Measurements from ENCODE around the gene TSPOAP1. TPM values are rescaled to one million over a fixed set of nuclear protein-coding genes. Genes with fewer than 3 reads are reported as not detected.

Gene TSPOAP1
- total RNA-seq, 1 donor from 2014 or later, result 1.3 TPM

GRCh38 chr17:58265271-58265670 lies 63.3 kb downstream of the TSPOAP1 start:
- DNase-seq (ENCODE audit: low spot score), result no peak

- DNase-seq (ENCODE audit: low spot score), result peak; percentile 11
Measured at GRCh38 chr17:58264407-58265103, 64.0 kb downstream of the TSPOAP1 start.

- DNase-seq (ENCODE audit: low spot score), result no peak
Measured at GRCh38 chr17:58263773-58264172, 64.8 kb downstream of the TSPOAP1 start.

- DNase-seq (ENCODE audit: low spot score), result peak; percentile 33
Measured at GRCh38 chr17:58262149-58262548, 66.4 kb downstream of the TSPOAP1 start.

GRCh38 chr17:58254803-58255202 lies 73.8 kb downstream of the TSPOAP1 start:
- no peak for DNase-seq (ENCODE audit: low spot score)

GRCh38 chr17:58253082-58253481 lies 75.5 kb downstream of the TSPOAP1 start:
- DNase-seq (ENCODE audit: low spot score), result no peak

- peak; percentile 87 for DNase-seq (ENCODE audit: low spot score)
Measured at GRCh38 chr17:58252141-58252540, 76.5 kb downstream of the TSPOAP1 start.

Small RNA genes lying within 50 kb of the gene (microRNA-seq; reads per million reads assigned to microRNA genes)
- not detected for gene MIR4736 (ENCODE audit: borderline number of aligned reads)

Other genes starting within 250 kb of the TSPOAP1 start
- 32.2 TPM for gene DYNLL2, start 245.4 kb downstream of the TSPOAP1 start, total RNA-seq
- gene OR4D1, start 180.4 kb downstream of the TSPOAP1 start, total RNA-seq, result not detected
- gene OR4D2, start 161.8 kb downstream of the TSPOAP1 start, total RNA-seq, result not detected
- gene EPX, start 136.1 kb downstream of the TSPOAP1 start, total RNA-seq, result not detected
- gene MKS1, start 109.5 kb downstream of the TSPOAP1 start, total RNA-seq, result 9.6 TPM
- gene LPO, start 90.2 kb downstream of the TSPOAP1 start, total RNA-seq, result not detected
- gene MPO, start 47.9 kb downstream of the TSPOAP1 start, total RNA-seq, result 0.35 TPM
- 61.9 TPM for gene SUPT4H1, start 23.4 kb upstream of the TSPOAP1 start, total RNA-seq
- gene RNF43, start 88.7 kb upstream of the TSPOAP1 start, total RNA-seq, result not detected
- gene HSF5, start 159.6 kb upstream of the TSPOAP1 start, total RNA-seq, result 0.06 TPM
- 38.1 TPM for gene MTMR4, start 185.8 kb upstream of the TSPOAP1 start, total RNA-seq

All from mesenteric fat pad (tissue), 1 donor.